ENCODE data around the gene TPD52L1. TPM values are rescaled to one million over a fixed set of nuclear protein-coding genes. Genes with fewer than 3 reads are reported as not detected.

TPD52L1 gene
- total RNA-seq, 1 donor from 2014 or later, result 57.7 TPM

DNA sequence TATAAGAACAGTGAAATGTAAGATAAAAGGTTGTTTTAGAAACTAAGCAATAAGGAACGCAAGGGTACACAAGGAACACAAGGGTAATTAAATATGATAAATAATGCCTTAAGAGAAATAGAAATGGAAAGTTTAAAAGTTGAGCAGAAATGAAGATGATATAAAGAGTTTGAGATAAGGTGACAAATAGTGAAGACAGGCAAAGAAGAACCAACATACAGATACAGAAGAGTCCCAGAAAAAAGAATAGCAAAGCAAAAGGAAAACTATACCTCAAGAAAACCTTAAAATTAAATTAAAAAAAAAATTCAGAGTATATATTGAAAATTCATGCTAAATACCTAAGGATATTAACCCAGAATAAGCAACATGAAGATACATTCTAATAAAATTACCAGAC is 131.8 kb downstream of the TPD52L1 start:
- Histone ChIP-seq H3K36me3 (ENCODE audit: control insufficient read depth, insufficient read depth, low read length) (no peaks in the 10 kb centered on the region), H3K4me3 (ENCODE audit: low read depth, low read length) (no peak overlapping the region), H3K27me3 (ENCODE audit: control insufficient read depth, insufficient read depth, low read length) (no peaks in the 10 kb centered on the region)
- no peak for DNase-seq (ENCODE audit: low read depth)
- TF ChIP-seq, protein P1, sequence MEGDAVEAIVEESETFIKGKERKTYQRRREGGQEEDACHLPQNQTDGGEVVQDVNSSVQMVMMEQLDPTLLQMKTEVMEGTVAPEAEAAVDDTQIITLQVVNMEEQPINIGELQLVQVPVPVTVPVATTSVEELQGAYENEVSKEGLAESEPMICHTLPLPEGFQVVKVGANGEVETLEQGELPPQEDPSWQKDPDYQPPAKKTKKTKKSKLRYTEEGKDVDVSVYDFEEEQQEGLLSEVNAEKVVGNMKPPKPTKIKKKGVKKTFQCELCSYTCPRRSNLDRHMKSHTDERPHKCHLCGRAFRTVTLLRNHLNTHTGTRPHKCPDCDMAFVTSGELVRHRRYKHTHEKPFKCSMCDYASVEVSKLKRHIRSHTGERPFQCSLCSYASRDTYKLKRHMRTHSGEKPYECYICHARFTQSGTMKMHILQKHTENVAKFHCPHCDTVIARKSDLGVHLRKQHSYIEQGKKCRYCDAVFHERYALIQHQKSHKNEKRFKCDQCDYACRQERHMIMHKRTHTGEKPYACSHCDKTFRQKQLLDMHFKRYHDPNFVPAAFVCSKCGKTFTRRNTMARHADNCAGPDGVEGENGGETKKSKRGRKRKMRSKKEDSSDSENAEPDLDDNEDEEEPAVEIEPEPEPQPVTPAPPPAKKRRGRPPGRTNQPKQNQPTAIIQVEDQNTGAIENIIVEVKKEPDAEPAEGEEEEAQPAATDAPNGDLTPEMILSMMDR (IDR thresholded peaks at IDR 0.05; ENCODE audit: insufficient read depth, low read length, poor library complexity, severe bottlenecking), result no peak

DNA sequence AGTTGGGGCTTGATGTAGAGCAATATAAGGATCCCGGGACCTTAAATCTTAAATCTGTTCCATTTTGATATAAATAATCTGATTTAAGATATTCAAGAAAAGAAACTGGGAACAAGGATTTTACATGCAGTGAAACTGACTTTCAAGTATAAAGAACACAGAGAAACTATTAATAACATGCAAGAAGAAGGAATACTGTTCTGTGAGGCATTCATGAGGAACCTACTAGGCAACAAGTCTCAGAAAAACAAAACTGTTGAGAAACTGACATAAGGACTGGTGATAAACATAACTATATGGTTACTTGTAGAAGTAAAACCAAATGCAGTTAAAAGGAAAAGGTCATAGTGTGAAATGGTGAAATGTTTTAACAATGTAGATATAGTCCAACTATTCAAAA is 132.4 kb downstream of the TPD52L1 start:
- DNase-seq (ENCODE audit: low read depth), result no peak

DNA sequence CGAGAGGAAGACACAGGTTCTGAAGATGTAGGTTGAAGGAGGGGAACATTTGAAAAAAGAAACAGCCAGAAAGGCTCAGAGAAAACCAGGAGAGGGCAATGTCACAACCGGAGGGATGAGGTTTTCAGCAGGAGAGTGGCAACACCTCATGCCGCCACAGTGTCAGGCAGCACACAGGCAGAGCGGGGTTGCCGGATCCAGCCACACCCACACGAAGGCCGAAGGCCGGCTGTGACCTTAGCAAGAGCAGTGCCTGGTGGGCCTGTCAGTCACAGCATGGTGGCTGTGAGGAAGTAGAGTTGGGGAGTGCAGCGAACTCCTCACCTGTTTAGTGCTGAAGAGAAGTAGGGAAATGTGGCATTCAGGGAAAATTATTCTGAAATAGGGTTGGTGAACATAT is 134.1 kb downstream of the TPD52L1 start:
- H3K36me3 ChIP-seq (ENCODE audit: control insufficient read depth, insufficient read depth, low read length), result no peaks in the 10 kb centered on the region
- TF ChIP-seq, protein P1 (IDR thresholded peaks at IDR 0.05; ENCODE audit: insufficient read depth, low read length, poor library complexity, severe bottlenecking), result no peak

More for the DNA sequence above, 132.4 kb downstream of the TPD52L1 start:
- H3K27me3 ChIP-seq (ENCODE audit: control insufficient read depth, insufficient read depth, low read length), result no peaks in the 10 kb centered on the region
- TF ChIP-seq, protein P1 (IDR thresholded peaks at IDR 0.05; ENCODE audit: insufficient read depth, low read length, poor library complexity, severe bottlenecking), result no peak
- no peak overlapping the region for H3K4me3 ChIP-seq (ENCODE audit: low read depth, low read length)
- H3K36me3 ChIP-seq (ENCODE audit: control insufficient read depth, insufficient read depth, low read length), result no peaks in the 10 kb centered on the region

DNA sequence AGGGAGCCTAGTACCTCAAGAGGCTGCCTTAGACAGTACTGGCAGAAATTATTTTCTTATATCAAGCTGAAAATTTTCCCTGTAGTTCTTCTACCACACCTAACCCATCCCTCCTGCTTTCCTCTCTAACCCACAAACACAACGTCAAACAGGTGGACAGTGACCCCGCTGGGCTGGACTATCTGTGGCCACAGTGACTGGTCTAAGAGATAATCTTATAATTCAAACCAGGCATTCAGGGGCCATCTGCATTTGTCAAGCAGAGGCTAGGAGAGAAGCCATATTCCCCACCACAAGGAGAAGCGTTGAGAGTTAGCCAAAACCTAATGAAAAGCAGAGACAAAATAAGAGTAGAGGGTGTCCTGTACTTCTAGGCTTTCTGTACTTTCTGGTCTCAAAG is 140.0 kb downstream of the TPD52L1 start:
- DNase-seq (ENCODE audit: low read depth), result no peak
- TF ChIP-seq, protein P1 (IDR thresholded peaks at IDR 0.05; ENCODE audit: insufficient read depth, low read length, poor library complexity, severe bottlenecking), result no peak
- H3K36me3 ChIP-seq (ENCODE audit: control insufficient read depth, insufficient read depth, low read length), result no peaks in the 10 kb centered on the region

More for the DNA sequence above, 134.1 kb downstream of the TPD52L1 start:
- Histone ChIP-seq H3K27me3 (ENCODE audit: control insufficient read depth, insufficient read depth, low read length) (no peaks in the 10 kb centered on the region), H3K4me3 (ENCODE audit: low read depth, low read length) (no peak overlapping the region)
- DNase-seq (ENCODE audit: low read depth), result no peak

DNA sequence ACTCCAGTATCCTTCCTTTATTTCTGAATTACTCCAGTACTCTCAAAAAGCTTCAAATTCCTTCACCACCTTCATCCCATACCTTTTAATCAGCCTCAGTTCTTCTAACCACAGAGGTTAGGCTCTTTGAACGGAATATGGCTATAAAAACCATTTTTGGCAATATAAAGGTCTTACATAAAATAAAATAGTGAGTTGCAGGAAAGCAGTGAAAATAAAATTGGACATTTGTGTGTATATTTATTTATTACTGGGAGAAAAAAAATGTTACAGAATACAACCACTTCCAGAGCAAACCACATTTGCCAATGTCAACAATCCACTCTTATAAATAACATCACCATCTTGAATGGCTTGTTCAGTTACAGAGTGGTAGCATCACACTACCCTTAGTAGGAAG is 140.5 kb downstream of the TPD52L1 start:
- H3K36me3 ChIP-seq (ENCODE audit: control insufficient read depth, insufficient read depth, low read length), result no peaks in the 10 kb centered on the region
- H3K4me3 ChIP-seq (ENCODE audit: low read depth, low read length), result no peak overlapping the region
- no peaks in the 10 kb centered on the region for H3K27me3 ChIP-seq (ENCODE audit: control insufficient read depth, insufficient read depth, low read length)
- TF ChIP-seq, protein P1 (IDR thresholded peaks at IDR 0.05; ENCODE audit: insufficient read depth, low read length, poor library complexity, severe bottlenecking), result no peak
- no peak for DNase-seq (ENCODE audit: low read depth)

More for the DNA sequence above, 140.0 kb downstream of the TPD52L1 start:
- Histone ChIP-seq H3K27me3 (ENCODE audit: control insufficient read depth, insufficient read depth, low read length) (no peaks in the 10 kb centered on the region), H3K4me3 (ENCODE audit: low read depth, low read length) (no peak overlapping the region)

DNA sequence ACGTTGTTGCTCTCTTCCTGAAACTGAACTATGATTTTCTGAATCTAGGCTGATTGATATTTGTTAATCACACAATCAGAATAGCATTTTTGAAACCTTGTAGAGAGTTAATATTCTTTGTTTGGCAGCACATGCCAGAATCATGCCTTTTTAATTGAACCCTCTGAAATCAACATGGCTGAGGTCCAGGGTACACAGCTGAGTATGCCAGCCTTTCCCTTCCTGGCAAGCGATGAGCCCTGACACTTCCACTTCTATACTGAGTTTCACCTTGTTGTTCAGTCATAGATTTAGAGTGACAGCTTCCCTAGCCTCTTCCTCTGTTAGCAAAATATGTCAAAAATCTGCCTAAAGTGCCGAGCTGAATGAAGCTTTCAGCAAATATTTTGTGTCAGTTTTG is 141.4 kb downstream of the TPD52L1 start:
- H3K4me3 ChIP-seq (ENCODE audit: low read depth, low read length), result no peak overlapping the region
- no peaks in the 10 kb centered on the region for H3K36me3 ChIP-seq (ENCODE audit: control insufficient read depth, insufficient read depth, low read length)
- DNase-seq (ENCODE audit: low read depth), result no peak
- TF ChIP-seq, protein P1 (IDR thresholded peaks at IDR 0.05; ENCODE audit: insufficient read depth, low read length, poor library complexity, severe bottlenecking), result no peak
- H3K27me3 ChIP-seq (ENCODE audit: control insufficient read depth, insufficient read depth, low read length), result no peaks in the 10 kb centered on the region

Measured in kidney epithelial cell (primary cell).